Suppressor macrophage treated with lipopolysaccharide for 1 hour (primary cell): ENCODE data around the gene CPN2.

Source experiments
- DNase-seq, 3 donors: peaks; one replicate each; pipeline ENCODE4 v3.0.0-alpha.2; 2020 to 2022

The CPN2 gene

GRCh38 chr3:194310060-194310835 lies 40.9 kb downstream of the CPN2 start:
- no peak for DNase-seq

GRCh38 chr3:194308601-194309449 lies 42.3 kb downstream of the CPN2 start:
- peak; percentile 16 to 50 (median 50) for DNase-seq

GRCh38 chr3:194307849-194308248 lies 43.3 kb downstream of the CPN2 start:
- no peak for DNase-seq

- DNase-seq, result no peak
Measured at GRCh38 chr3:194306771-194307640, 44.1 kb downstream of the CPN2 start.

GRCh38 chr3:194306109-194306686 lies 44.9 kb downstream of the CPN2 start:
- no peak for DNase-seq

- no peak for DNase-seq
Measured at GRCh38 chr3:194305356-194306108, 45.6 kb downstream of the CPN2 start.

GRCh38 chr3:194304186-194304917 lies 46.8 kb downstream of the CPN2 start:
- DNase-seq, result no peak

- DNase-seq, result no peak
Measured at GRCh38 chr3:194303749-194304148, 47.4 kb downstream of the CPN2 start.

- DNase-seq, result no peak
Measured at GRCh38 chr3:194301730-194302129, 49.4 kb downstream of the CPN2 start.

GRCh38 chr3:194300936-194301335 lies 50.2 kb downstream of the CPN2 start:
- DNase-seq, result no peak

- no peak for DNase-seq
Measured at GRCh38 chr3:194300382-194300758, 50.8 kb downstream of the CPN2 start.

GRCh38 chr3:194298331-194299227 lies 52.5 kb downstream of the CPN2 start:
- no peak for DNase-seq

GRCh38 chr3:194296454-194297263 lies 54.5 kb downstream of the CPN2 start:
- DNase-seq, result no peak

- no peak for DNase-seq
Measured at GRCh38 chr3:194294895-194295214, 56.3 kb downstream of the CPN2 start.

GRCh38 chr3:194294199-194294894 lies 56.8 kb downstream of the CPN2 start:
- no peak for DNase-seq

GRCh38 chr3:194293546-194294198 lies 57.5 kb downstream of the CPN2 start:
- DNase-seq, result no peak

GRCh38 chr3:194292331-194292730 lies 58.8 kb downstream of the CPN2 start:
- no peak for DNase-seq
